ENCODE results near the gene TLL2. TPM values are rescaled to one million over a fixed set of nuclear protein-coding genes. Genes with fewer than 3 reads are reported as not detected.

TLL2 gene
- total RNA-seq, 1 donor, result under 0.01 TPM

GRCh38 chr10:96416643-96417042 lies 97.1 kb downstream of the TLL2 start:
- TF ChIP-seq, protein P1, sequence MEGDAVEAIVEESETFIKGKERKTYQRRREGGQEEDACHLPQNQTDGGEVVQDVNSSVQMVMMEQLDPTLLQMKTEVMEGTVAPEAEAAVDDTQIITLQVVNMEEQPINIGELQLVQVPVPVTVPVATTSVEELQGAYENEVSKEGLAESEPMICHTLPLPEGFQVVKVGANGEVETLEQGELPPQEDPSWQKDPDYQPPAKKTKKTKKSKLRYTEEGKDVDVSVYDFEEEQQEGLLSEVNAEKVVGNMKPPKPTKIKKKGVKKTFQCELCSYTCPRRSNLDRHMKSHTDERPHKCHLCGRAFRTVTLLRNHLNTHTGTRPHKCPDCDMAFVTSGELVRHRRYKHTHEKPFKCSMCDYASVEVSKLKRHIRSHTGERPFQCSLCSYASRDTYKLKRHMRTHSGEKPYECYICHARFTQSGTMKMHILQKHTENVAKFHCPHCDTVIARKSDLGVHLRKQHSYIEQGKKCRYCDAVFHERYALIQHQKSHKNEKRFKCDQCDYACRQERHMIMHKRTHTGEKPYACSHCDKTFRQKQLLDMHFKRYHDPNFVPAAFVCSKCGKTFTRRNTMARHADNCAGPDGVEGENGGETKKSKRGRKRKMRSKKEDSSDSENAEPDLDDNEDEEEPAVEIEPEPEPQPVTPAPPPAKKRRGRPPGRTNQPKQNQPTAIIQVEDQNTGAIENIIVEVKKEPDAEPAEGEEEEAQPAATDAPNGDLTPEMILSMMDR (IDR thresholded peaks at IDR 0.05; ENCODE audit: insufficient read depth, low read length), result no peak
- no peak overlapping the region for H3K4me3 ChIP-seq (ENCODE audit: low read depth, low read length)
- DNase-seq (ENCODE audit: low read depth), result no peak

- no peak overlapping the region for H3K4me3 ChIP-seq (ENCODE audit: low read depth, low read length)
- TF ChIP-seq, protein P1 (IDR thresholded peaks at IDR 0.05; ENCODE audit: insufficient read depth, low read length), result no peak
- no peak for DNase-seq (ENCODE audit: low read depth)
Observed at GRCh38 chr10:96415891-96416554, 97.7 kb downstream of the TLL2 start.

- no peak overlapping the region for H3K4me3 ChIP-seq (ENCODE audit: low read depth, low read length)
- TF ChIP-seq, protein P1 (IDR thresholded peaks at IDR 0.05; ENCODE audit: insufficient read depth, low read length), result no peak
- no peak for DNase-seq (ENCODE audit: low read depth)
Observed at GRCh38 chr10:96415150-96415890, 98.4 kb downstream of the TLL2 start.

DNA sequence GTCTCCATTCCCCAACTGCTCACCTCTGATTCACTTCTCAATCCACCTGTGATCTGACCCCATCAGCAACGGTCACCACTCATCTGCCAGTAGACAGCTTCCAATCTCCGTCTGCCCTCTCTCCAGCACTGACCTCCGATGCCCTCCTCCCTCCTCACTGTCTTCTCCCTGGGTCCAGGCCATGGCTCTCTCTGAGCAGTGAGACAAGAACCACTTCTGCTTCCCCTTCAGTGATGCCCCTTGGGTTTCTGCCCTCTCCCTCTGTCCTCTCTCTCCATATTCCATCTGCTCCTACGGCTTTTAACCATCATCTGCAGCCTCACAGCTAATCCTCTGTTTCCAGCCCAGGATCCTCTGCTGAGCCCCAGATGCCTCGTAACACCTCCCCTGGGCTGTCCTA lies 99.4 kb downstream of the TLL2 start:
- TF ChIP-seq, protein P1 (IDR thresholded peaks at IDR 0.05; ENCODE audit: insufficient read depth, low read length), result no peak
- H3K4me3 ChIP-seq (ENCODE audit: low read depth, low read length), result no peak overlapping the region
- no peak for DNase-seq (ENCODE audit: low read depth)

GRCh38 chr10:96413151-96413787 lies 100.5 kb downstream of the TLL2 start:
- DNase-seq (ENCODE audit: low read depth), result no peak
- H3K4me3 ChIP-seq (ENCODE audit: low read depth, low read length), result no peak overlapping the region
- TF ChIP-seq, protein P1 (IDR thresholded peaks at IDR 0.05; ENCODE audit: insufficient read depth, low read length), result no peak

GRCh38 chr10:96411716-96412320 lies 101.9 kb downstream of the TLL2 start:
- DNase-seq (ENCODE audit: low read depth), result no peak
- TF ChIP-seq, protein P1 (IDR thresholded peaks at IDR 0.05; ENCODE audit: insufficient read depth, low read length), result no peak
- no peak overlapping the region for H3K4me3 ChIP-seq (ENCODE audit: low read depth, low read length)
